Endothelial cell of umbilical vein (primary cell): ENCODE measurements around the gene IL36RN.

ENCODE experiments used
- EZH2 ChIP-seq: IDR thresholded peaks from 2 replicates; pipeline ENCODE4 v1.6.1; 2012; ENCODE audit warnings: borderline replicate concordance, low read depth, mild to moderate bottlenecking, moderate library complexity, low read length, inconsistent platforms; ENCODE audit not compliant: severe bottlenecking
- FOS ChIP-seq: IDR thresholded peaks from 2 replicates; pipeline ENCODE4 v1.6.1; 2011; ENCODE audit warnings: mild to moderate bottlenecking, low read length, moderate library complexity, borderline replicate concordance; ENCODE audit not compliant: insufficient read depth
- JUN ChIP-seq: IDR thresholded peaks from 2 replicates; pipeline ENCODE4 v1.6.1; 2011; ENCODE audit warnings: borderline replicate concordance, low read depth; ENCODE audit not compliant: insufficient read length, insufficient read depth
- MAX ChIP-seq: IDR thresholded peaks from 2 replicates; pipeline ENCODE4 v1.6.1; 2011; ENCODE audit not compliant: insufficient read depth, insufficient read length
- POLR2A ChIP-seq: IDR thresholded peaks from 2 replicates; pipeline ENCODE4 v1.6.1; 2012; ENCODE audit warnings: low read depth, mild to moderate bottlenecking, control low read depth, low read length
- POLR2AphosphoS5 ChIP-seq: IDR thresholded peaks from 2 replicates; pipeline ENCODE4 v1.6.1; 2012; ENCODE audit warnings: low read depth, mild to moderate bottlenecking, control low read depth, low read length, moderate library complexity; ENCODE audit not compliant: insufficient read depth
- TF ChIP-seq, protein P1 (sequence below), 2 donors: IDR thresholded peaks; 1 replicate in 1 of 2; 2 replicates in 1 of 2; pipeline ENCODE4 v1.5.1; 2011; ENCODE audit warnings: low read length in 2 of 2, mild to moderate bottlenecking in 2 of 2, moderate library complexity in 2 of 2, control low read depth in 1 of 2, inconsistent platforms in 1 of 2, low read depth in 1 of 2; ENCODE audit not compliant: insufficient read depth in 1 of 2; ENCODE audit errors: extremely low read depth in 1 of 2

DNA sequence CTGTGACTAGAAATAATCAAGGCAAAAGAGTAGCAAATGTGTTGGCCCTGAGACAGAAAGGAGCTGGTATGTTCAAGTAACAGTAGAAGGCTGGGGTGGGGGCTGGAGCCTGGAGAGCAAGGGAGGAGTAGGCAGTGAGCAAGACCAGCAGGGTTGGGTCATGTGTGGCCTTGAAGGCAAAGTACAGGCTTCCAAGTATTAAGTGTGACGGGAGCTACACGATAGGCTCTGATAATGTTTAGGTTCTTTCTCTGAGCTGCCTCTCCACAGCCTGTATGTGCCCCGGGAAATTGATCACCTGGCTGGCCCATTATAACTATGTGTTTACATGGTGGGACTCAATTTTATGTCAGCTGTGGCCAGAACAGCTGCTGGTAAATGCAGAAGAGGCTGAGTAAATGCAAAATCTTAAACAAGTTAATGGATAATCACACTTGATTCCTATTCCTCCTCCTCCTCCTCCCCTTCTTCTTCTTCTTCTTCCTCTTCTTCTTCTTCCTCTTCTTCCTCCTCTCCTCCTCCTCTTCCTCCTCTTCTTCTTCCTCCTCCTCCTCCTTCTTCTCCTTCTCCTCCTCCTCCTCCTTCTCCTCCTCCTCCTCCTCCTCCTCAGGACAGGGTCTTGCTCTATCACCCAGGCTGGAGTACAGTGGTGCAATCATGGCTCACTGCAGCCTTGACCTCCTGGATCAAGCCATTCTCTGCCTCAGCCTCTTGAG, 18.1 kb downstream of the IL36RN start:
- TF ChIP-seq, protein P1, sequence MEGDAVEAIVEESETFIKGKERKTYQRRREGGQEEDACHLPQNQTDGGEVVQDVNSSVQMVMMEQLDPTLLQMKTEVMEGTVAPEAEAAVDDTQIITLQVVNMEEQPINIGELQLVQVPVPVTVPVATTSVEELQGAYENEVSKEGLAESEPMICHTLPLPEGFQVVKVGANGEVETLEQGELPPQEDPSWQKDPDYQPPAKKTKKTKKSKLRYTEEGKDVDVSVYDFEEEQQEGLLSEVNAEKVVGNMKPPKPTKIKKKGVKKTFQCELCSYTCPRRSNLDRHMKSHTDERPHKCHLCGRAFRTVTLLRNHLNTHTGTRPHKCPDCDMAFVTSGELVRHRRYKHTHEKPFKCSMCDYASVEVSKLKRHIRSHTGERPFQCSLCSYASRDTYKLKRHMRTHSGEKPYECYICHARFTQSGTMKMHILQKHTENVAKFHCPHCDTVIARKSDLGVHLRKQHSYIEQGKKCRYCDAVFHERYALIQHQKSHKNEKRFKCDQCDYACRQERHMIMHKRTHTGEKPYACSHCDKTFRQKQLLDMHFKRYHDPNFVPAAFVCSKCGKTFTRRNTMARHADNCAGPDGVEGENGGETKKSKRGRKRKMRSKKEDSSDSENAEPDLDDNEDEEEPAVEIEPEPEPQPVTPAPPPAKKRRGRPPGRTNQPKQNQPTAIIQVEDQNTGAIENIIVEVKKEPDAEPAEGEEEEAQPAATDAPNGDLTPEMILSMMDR (IDR thresholded peaks at IDR 0.05; ENCODE audit: extremely low read depth in 1 of 2, insufficient read depth in 1 of 2, low read depth in 1 of 2, low read length in 2 of 2) = no peak
- no peak for TF ChIP-seq MAX
- no peak for TF ChIP-seq POLR2A
- no peak for TF ChIP-seq JUN
- TF ChIP-seq POLR2AphosphoS5 = no peak
- no peak for TF ChIP-seq EZH2
- no peak for TF ChIP-seq FOS
